Measurements from ENCODE around the gene PLXNB1.

DNA sequence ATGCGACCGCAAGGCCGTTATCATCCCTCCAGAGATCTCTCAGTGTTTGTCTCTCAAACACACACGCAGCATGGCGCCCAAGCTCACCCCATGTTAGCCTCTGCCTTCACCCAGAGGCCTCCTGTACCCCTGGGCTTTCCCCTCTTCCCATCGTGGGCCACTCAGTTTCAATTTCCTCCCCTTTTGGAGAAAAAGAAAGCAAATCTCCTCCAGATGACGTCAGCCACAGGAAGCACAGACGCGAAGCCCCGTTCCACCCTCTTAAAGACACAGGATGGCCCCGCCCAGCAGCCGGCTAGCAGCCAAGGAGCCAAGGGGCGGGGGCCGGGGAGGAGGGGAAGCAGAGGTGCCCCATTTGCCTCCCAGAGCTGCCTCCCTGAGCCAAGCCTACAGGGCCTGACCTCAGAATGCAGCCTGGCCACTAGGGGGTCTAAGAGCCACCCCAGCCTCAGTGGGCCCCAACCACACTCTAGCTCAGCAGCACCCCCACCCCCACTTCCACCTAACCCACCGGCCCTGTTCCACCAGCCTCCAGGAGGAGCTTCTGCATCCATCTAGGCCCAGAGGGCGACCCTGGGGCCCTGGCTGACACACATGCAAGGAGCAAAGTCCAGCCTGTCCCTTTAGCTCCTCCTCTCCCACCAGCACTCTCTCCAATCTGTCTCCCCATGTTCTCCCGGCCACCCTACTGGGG, 43.2 kb upstream of the PLXNB1 start:
- TF ChIP-seq, protein P1, sequence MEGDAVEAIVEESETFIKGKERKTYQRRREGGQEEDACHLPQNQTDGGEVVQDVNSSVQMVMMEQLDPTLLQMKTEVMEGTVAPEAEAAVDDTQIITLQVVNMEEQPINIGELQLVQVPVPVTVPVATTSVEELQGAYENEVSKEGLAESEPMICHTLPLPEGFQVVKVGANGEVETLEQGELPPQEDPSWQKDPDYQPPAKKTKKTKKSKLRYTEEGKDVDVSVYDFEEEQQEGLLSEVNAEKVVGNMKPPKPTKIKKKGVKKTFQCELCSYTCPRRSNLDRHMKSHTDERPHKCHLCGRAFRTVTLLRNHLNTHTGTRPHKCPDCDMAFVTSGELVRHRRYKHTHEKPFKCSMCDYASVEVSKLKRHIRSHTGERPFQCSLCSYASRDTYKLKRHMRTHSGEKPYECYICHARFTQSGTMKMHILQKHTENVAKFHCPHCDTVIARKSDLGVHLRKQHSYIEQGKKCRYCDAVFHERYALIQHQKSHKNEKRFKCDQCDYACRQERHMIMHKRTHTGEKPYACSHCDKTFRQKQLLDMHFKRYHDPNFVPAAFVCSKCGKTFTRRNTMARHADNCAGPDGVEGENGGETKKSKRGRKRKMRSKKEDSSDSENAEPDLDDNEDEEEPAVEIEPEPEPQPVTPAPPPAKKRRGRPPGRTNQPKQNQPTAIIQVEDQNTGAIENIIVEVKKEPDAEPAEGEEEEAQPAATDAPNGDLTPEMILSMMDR (IDR thresholded peaks at IDR 0.05; ENCODE audit: low read length), result peak; percentile 73
- no peak for TF ChIP-seq EZH2 (IDR thresholded peaks at IDR 0.05; ENCODE audit: borderline replicate concordance, low read length)
